Upper lobe of left lung (tissue), 4 donors: ENCODE results near the gene DMXL2.

Experiments used
- CTCF ChIP-seq, 6 experiments: fragments of 450-650 bp in 4 of 6; fragments of 200-600 bp in 2 of 6; sonication (generic) in 2 of 6; IDR thresholded peaks; one replicate each; pipeline ENCODE4 v1.5.1; 2016 to 2019; ENCODE audit warnings: antibody characterized with exemption in 6 of 6
- POLR2A ChIP-seq, 4 donors: fragments of 450-650 bp; IDR thresholded peaks; one replicate each; pipeline ENCODE4 v1.5.1; 2016 to 2017; ENCODE audit warnings: antibody characterized with exemption in 4 of 4, mild to moderate bottlenecking in 2 of 4
- POLR2AphosphoS5 ChIP-seq, 2 donors: sonication (generic); formaldehyde crosslinking; IDR thresholded peaks; one replicate each; pipeline ENCODE4 v1.5.1; 2017; ENCODE audit warnings: antibody characterized with exemption in 2 of 2

GRCh38 chr15:51424780-51425179, 197.8 kb downstream of the DMXL2 start:
- TF ChIP-seq CTCF (IDR thresholded peaks at IDR 0.05) (no peak), POLR2AphosphoS5 (IDR thresholded peaks at IDR 0.05) (no peak), POLR2A (IDR thresholded peaks at IDR 0.05) (no peak)
